Right cardiac atrium (tissue), 5 donors: ENCODE data around the gene VBP1. TPM values are rescaled to one million over a fixed set of nuclear protein-coding genes. Genes with fewer than 3 reads are reported as not detected.
"Not testable (repeated sequence)": the region's sequence is repeated elsewhere in the genome, so short reads cannot be mapped to it uniquely, and the experiment has no call there.

ENCODE experiments used
- ATAC-seq, 2 donors: fragments of 200-7000 bp; cut with Tn5 transposase; one replicate each; pipeline versions ENCODE4 v1.8.0 to v1.9.1; 2020; ENCODE audit warnings: moderate library complexity in 2 of 2, mild to moderate bottlenecking in 1 of 2
- DNase-seq, 3 donors: peaks; one replicate each; pipeline ENCODE4 v3.0.0-alpha.2; 2020
- H3K27ac ChIP-seq: one replicate; pipeline ENCODE4 v1.5.1; 2013; ENCODE audit warnings: mild to moderate bottlenecking, low read length, control low read depth, moderate library complexity
- H3K27me3 ChIP-seq: one replicate; pipeline ENCODE4 v1.6.1; 2013; ENCODE audit not compliant: control insufficient read depth, insufficient read depth
- H3K4me1 ChIP-seq: one replicate; pipeline ENCODE4 v1.6.1; 2013; ENCODE audit warnings: low read length; ENCODE audit not compliant: control insufficient read depth, insufficient read depth
- H3K4me3 ChIP-seq: one replicate; pipeline ENCODE4 v1.5.1; 2013; ENCODE audit warnings: low read length, control low read depth
- H3K9me3 ChIP-seq: one replicate; pipeline ENCODE4 v1.6.1; 2013; ENCODE audit warnings: low read length; ENCODE audit not compliant: control insufficient read depth
- WGBS: extraction: QIAGEN DNeasy Blood & Tissue Kit; methylation state at CpG from one replicate; pipeline ENCODE4 v1.1.7; 2013; 5-methylcytosine and 5-hydroxymethylcytosine counted together
- intact Hi-C, 4 donors: fragments of 100-400 bp; cut with DNase I; formaldehyde crosslinking; loops; one replicate each; pipeline versions ENCODE4 v1.11.0 to v1.14.0; 2022 to 2023
- polyA plus RNA-seq: library from polyadenylated mRNA; stranded (reverse); fragments of 200-250 nt; gene quantifications from one replicate; pipeline ENCODE4 v1.2.3, GENCODE V29; 2013
- total RNA-seq, 4 donors: library from RNA; stranded (reverse); fragmentation: NEBNext Ultra II Directional; extraction: Animal tissue kit (Norgen Biotek cat#: 25700); gene quantifications; one replicate each; pipeline ENCODE4 v1.2.1, GENCODE V29; 2021
- donor health status: healthy with polysubstance abuse.
- donor health status: DM: no; HTN: yes; CAD: no.
- donor health status: DM: no; HTN: no; CAD: no.
- donor health status: DM: no; HTN: yes; CAD: no; lungs with severe emphysema.
- donor health status: DM: yes; HTN: yes; CAD: no.

Gene VBP1
- total and polyA plus RNA-seq, 5 donors, result 57.8 to 70.4 (median 62.5) TPM

GRCh38 chrX:155263854-155264628 lies 47.8 kb downstream of the VBP1 start, which contains the start of gene RAB39B:
RAB39B (minus strand) TSS chrX:155264491; CDS start chrX:155264288, 203 bp downstream.
- H3K4me1 ChIP-seq, result no peaks in the 10 kb centered on the region
- peak; percentile 89 to 95 for ATAC-seq
- 3% methylated on average over 58 of the region's 58 CpGs for WGBS

GRCh38 chrX:155266439-155266838 lies 50.2 kb downstream of the VBP1 start:
- ATAC-seq (no peak), DNase-seq (no peak)
- Histone ChIP-seq H3K27me3 (no peaks in the 10 kb centered on the region), H3K9me3 (no peaks in the 10 kb centered on the region), H3K4me3 (no peak overlapping the region), H3K27ac (no peak overlapping the region), H3K4me1 (no peaks in the 10 kb centered on the region)
- intact Hi-C loops, result no loop called here
- 86% methylated on average over 1 of the region's 1 CpG for WGBS

More at GRCh38 chrX:155263854-155264628, 47.8 kb downstream of the VBP1 start, which contains the start of gene RAB39B:
- intact Hi-C loops, result no loop called here
- H3K27ac ChIP-seq, result no peak within 1 kb of the TSS
- H3K27me3 ChIP-seq, result no peaks in the 10 kb centered on the region
- peak; percentile 64 to 81 (median 72) for DNase-seq
- H3K9me3 ChIP-seq, result no peaks in the 10 kb centered on the region
- peak within 1 kb of the TSS; percentile 41 for H3K4me3 ChIP-seq

DNA sequence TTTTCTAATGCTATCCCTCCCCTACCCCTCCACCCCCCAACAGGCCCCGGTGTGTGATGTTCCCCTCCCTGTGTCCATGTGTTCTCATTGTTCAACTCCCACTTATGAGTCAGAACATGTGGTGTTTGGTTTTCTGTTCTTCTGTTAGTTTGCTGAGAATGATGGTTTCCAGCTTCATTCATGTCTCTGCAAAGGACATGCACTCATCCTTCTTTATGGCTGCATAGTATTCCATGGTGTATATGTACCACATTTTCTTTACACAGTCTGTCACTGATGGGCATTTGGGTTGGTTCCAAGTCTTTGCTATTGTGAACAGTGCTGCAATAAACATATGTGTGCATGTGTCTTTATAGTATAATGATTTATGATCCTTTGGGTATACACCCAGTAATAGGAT lies 51.7 kb downstream of the VBP1 start:
- H3K4me1 ChIP-seq, intact Hi-C loops, DNase-seq, H3K4me3 ChIP-seq, H3K9me3 ChIP-seq, ATAC-seq, H3K27ac ChIP-seq, H3K27me3 ChIP-seq: not testable (repeated sequence)
- WGBS, result 83% methylated on average over 1 of the region's 1 CpG

GRCh38 chrX:155270969-155271368 lies 54.7 kb downstream of the VBP1 start:
- DNase-seq (no peak), ATAC-seq (no peak)
- H3K4me3 ChIP-seq, result no peak overlapping the region
- no peaks in the 10 kb centered on the region for H3K4me1 ChIP-seq
- H3K27me3 ChIP-seq, result no peaks in the 10 kb centered on the region
- intact Hi-C loops, result no loop called here
- no peaks in the 10 kb centered on the region for H3K9me3 ChIP-seq
- 100% methylated on average over 1 of the region's 1 CpG for WGBS
- no peak overlapping the region for H3K27ac ChIP-seq

DNA sequence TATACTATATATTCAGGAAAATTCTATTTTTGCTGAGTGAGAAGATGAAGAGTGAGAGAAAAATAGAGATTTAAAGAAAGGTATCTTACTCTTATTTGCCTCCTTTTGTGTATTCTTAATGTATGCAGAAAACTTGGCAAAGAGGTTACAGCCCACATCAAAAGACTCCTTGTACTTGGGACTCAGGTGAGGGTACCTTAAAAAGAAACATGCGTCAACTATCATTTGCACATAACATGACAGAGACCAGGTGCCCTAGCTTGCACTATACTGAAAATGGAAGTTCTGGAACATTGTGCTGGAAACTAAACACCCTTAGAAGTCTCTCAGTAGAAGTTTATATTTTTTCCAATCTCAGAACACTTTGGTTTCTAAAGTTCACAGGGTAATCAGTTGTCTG lies 63.6 kb downstream of the VBP1 start:
- 93% methylated on average over 1 of the region's 1 CpG for WGBS
- Histone ChIP-seq H3K27ac (no peak overlapping the region), H3K4me3 (no peak overlapping the region), H3K9me3 (no peaks in the 10 kb centered on the region), H3K27me3 (no peaks in the 10 kb centered on the region), H3K4me1 (no peaks in the 10 kb centered on the region)
- DNase-seq (no peak), ATAC-seq (no peak)
- intact Hi-C loops, result no loop called here

Other genes starting within 250 kb of the VBP1 start
- gene F8, start 193.7 kb upstream of the VBP1 start, total RNA-seq, result 10 to 100 TPM; 34.7 to 98.8 (median 56.3) TPM
- 72.9 TPM for gene F8, start 193.7 kb upstream of the VBP1 start, polyA plus RNA-seq
- 100 to 1,000 TPM; 262 to 345 (median 281) TPM for gene FUNDC2, start 189.6 kb upstream of the VBP1 start, total RNA-seq
- gene FUNDC2, start 189.6 kb upstream of the VBP1 start, polyA plus RNA-seq, result 384 TPM
- gene CMC4, start 145.3 kb upstream of the VBP1 start, total RNA-seq, result 10 to 100 TPM; 18.8 to 24.0 (median 21.0) TPM
- gene CMC4, start 145.3 kb upstream of the VBP1 start, polyA plus RNA-seq, result 56.3 TPM
- 10 to 100 TPM; 46.1 to 61.0 (median 57.6) TPM for gene MTCP1, start 145.3 kb upstream of the VBP1 start, total RNA-seq
- gene MTCP1, start 145.3 kb upstream of the VBP1 start, polyA plus RNA-seq, result 95.3 TPM
- gene BRCC3, start 145.0 kb upstream of the VBP1 start, total RNA-seq, result 10 to 100 TPM; 11.7 to 15.0 (median 13.7) TPM
- gene BRCC3, start 145.0 kb upstream of the VBP1 start, polyA plus RNA-seq, result 6.3 TPM
- gene RAB39B, start 48.0 kb downstream of the VBP1 start, total RNA-seq, result 1 to 10 TPM in 1 of 4 donors, under 1 TPM in 3; 0.31 to 2.2 (median 0.71) TPM
- 0.63 TPM for gene RAB39B, start 48.0 kb downstream of the VBP1 start, polyA plus RNA-seq
- gene CLIC2, start 118.2 kb downstream of the VBP1 start, total RNA-seq, result 10 to 100 TPM; 13.0 to 23.3 (median 19.6) TPM
- 7.7 TPM for gene CLIC2, start 118.2 kb downstream of the VBP1 start, polyA plus RNA-seq
- gene F8A2, start 165.6 kb downstream of the VBP1 start, total RNA-seq, result not detected
- not detected for gene F8A2, start 165.6 kb downstream of the VBP1 start, polyA plus RNA-seq
- 10 to 100 TPM in 1 of 4 donors, 1 to 10 TPM in 2, under 1 TPM in 1; 0.18 to 16.5 (median 7.0) TPM for gene F8A3, start 242.2 kb downstream of the VBP1 start, total RNA-seq
- gene F8A3, start 242.2 kb downstream of the VBP1 start, polyA plus RNA-seq, result 0.09 TPM